Measurements from ENCODE around the gene DNAI2.

Gene DNAI2

GRCh38 chr17:74287031-74287602 is 13.1 kb downstream of the DNAI2 start:
- TF ChIP-seq CTCF (IDR thresholded peaks at IDR 0.05; ENCODE audit: insufficient read depth, missing control alignments) = no peak
- no peak for FAIRE-seq

DNA sequence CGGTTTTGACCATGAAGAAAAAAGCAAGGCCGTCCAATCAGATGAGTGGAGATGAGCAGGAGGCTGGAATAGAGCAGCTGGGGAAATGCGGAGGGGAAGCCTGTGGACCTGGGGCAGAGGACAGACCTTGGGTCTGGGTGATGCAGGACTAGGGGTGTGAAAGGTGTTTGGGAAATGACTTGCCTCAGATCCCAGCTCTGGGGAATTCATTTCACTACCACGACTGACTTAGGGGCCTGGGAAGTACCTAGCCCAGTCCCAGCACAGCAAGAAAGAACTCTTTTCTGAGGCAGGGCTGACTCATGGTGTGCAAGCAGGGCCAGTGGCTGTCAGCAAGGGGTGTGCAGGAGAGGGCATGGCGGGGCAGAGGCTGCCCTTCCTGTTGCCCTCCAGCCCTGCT is 14.8 kb downstream of the DNAI2 start:
- DNase-seq (ENCODE audit: insufficient read length, low spot score) (no peak), FAIRE-seq (no peak)
- TF ChIP-seq CTCF (IDR thresholded peaks at IDR 0.05; ENCODE audit: insufficient read depth, missing control alignments) = no peak

More at GRCh38 chr17:74287031-74287602, 13.1 kb downstream of the DNAI2 start:
- no peak for DNase-seq (ENCODE audit: insufficient read length, low spot score)

DNA sequence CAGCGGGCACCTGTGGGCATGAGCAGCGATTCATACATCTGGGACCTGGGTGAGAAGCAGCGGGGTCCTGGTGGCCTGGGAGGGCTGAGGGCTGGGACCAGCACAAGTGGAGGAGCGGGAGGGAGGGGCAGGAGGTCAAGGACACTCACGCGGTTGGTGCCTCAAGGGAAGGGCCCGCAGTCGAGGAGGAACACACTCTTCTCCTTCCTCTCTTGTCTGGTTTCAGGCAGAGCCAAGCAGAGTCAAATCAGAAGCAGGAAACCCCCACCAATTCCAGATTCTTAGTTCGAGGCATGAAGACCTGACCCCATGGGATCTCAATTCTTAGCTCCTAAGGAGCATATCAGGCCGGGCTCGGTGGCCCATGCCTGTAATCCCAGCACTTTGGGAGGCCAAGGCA is 15.7 kb downstream of the DNAI2 start:
- no peak for FAIRE-seq
- no peak for TF ChIP-seq CTCF (IDR thresholded peaks at IDR 0.05; ENCODE audit: insufficient read depth, missing control alignments)

DNA sequence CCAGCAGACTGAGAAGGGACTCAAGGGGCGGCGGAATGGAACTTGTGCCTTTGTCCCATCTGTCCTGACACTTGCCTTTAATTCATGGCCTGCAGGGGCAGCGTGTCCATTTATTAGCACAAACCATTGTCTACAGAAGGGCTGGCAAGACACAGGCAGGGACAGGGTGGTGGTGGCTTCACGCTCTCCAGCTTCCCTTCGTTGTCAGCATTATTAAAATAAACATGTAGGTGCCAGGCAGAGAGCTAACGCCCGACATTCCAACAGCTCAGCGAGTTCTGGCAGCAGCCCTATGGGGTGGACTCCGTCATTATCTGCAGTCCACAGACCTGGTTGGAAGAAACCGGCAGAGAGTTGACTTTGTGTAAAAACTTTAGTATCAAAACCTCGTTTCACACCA is 16.3 kb downstream of the DNAI2 start:
- no peak for FAIRE-seq
- no peak for TF ChIP-seq CTCF (IDR thresholded peaks at IDR 0.05; ENCODE audit: insufficient read depth, missing control alignments)
- DNase-seq (ENCODE audit: insufficient read length, low spot score) = no peak

More for the DNA sequence above, 15.7 kb downstream of the DNAI2 start:
- DNase-seq (ENCODE audit: insufficient read length, low spot score) = no peak

DNA sequence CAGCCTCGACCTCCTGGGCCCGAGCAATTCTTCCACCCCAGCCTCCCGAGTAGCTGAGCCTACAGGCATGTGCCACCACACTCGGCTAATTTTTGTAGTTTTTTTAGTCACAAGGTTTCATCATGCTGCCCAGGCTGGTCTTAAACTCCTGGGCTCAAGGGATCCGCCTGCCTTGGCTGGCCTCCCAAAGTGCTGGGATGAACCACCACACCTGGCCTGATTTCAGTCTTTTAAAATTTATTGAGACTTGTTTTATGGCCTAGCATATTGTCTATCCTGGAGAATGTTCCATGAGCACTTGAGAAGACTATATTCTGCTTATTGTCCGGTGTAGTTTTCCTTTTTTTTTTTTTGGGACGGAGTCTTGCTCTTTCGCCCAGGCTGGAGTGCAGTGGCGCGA is 18.5 kb downstream of the DNAI2 start:
- DNase-seq (ENCODE audit: insufficient read length, low spot score) (no peak), FAIRE-seq (no peak)
- no peak for TF ChIP-seq CTCF (IDR thresholded peaks at IDR 0.05; ENCODE audit: insufficient read depth, missing control alignments)

GRCh38 chr17:74295625-74296547 is 21.9 kb downstream of the DNAI2 start:
- no peak for TF ChIP-seq CTCF (IDR thresholded peaks at IDR 0.05; ENCODE audit: insufficient read depth, missing control alignments)
- FAIRE-seq (no peak), DNase-seq (ENCODE audit: insufficient read length, low spot score) (no peak)

DNA sequence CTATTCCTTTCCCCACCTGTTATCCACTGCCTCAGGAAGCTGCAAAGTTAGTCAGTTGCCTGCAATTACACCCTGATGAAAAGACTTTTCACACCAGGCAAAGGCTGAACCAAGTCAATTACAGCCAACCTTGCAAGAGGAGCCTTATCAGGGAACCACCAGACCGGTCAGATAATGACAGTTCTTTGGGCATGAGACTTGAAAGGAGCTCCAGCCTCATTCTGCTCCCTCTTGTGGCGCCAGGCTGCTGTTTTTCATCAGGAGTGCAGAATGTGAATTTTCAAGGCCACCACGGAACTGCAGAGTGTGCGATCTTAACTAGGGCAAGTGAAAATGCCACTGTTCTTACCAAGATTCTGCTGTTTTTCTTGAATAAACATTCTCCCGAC is 22.5 kb downstream of the DNAI2 start:
- no peak for FAIRE-seq
- DNase-seq (ENCODE audit: insufficient read length, low spot score) = no peak
- peak; percentile 74 for TF ChIP-seq CTCF (IDR thresholded peaks at IDR 0.05; ENCODE audit: insufficient read depth, missing control alignments)
